Upper lobe of left lung (tissue), 4 donors: ENCODE results near the gene AGR2.

Experiments used
- EP300 ChIP-seq, 4 donors: sonication (generic); formaldehyde crosslinking; IDR thresholded peaks; one replicate each; pipeline ENCODE4 v1.5.1; 2017; ENCODE audit warnings: antibody characterized with exemption in 4 of 4, control low read depth in 2 of 4
- POLR2A ChIP-seq, 4 donors: fragments of 450-650 bp; IDR thresholded peaks; one replicate each; pipeline ENCODE4 v1.5.1; 2016 to 2017; ENCODE audit warnings: antibody characterized with exemption in 4 of 4, mild to moderate bottlenecking in 2 of 4
- POLR2AphosphoS5 ChIP-seq, 2 donors: sonication (generic); formaldehyde crosslinking; IDR thresholded peaks; one replicate each; pipeline ENCODE4 v1.5.1; 2017; ENCODE audit warnings: antibody characterized with exemption in 2 of 2
- TF ChIP-seq, protein P1 (sequence below), 6 experiments: fragments of 450-650 bp in 4 of 6; fragments of 200-600 bp in 2 of 6; sonication (generic) in 2 of 6; IDR thresholded peaks; one replicate each; pipeline ENCODE4 v1.5.1; 2016 to 2019; ENCODE audit warnings: antibody characterized with exemption in 6 of 6

DNA sequence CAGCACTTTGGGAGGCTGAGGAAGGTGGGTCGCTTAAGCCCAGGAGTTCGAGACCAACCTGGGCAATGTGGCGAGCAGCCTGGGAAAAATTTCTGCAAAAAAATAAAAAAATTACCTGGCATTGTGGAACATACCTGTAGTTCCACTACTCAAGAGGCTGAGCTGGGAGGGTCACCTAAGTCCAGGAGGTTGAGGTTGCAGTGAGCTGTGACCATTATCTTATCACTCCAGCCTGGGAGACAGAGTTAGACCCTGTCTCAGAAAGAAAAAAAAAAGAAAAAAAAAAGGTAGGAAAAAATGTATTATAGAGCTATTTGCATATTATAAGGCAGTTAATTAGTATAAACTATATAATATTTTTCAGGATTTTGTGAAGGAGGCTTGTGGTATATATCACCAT lies 62.3 kb downstream of the AGR2 start:
- TF ChIP-seq, protein P1, sequence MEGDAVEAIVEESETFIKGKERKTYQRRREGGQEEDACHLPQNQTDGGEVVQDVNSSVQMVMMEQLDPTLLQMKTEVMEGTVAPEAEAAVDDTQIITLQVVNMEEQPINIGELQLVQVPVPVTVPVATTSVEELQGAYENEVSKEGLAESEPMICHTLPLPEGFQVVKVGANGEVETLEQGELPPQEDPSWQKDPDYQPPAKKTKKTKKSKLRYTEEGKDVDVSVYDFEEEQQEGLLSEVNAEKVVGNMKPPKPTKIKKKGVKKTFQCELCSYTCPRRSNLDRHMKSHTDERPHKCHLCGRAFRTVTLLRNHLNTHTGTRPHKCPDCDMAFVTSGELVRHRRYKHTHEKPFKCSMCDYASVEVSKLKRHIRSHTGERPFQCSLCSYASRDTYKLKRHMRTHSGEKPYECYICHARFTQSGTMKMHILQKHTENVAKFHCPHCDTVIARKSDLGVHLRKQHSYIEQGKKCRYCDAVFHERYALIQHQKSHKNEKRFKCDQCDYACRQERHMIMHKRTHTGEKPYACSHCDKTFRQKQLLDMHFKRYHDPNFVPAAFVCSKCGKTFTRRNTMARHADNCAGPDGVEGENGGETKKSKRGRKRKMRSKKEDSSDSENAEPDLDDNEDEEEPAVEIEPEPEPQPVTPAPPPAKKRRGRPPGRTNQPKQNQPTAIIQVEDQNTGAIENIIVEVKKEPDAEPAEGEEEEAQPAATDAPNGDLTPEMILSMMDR (IDR thresholded peaks at IDR 0.05) = no peak
- TF ChIP-seq POLR2AphosphoS5 (IDR thresholded peaks at IDR 0.05) = no peak
- TF ChIP-seq EP300 (IDR thresholded peaks at IDR 0.05) = no peak
- TF ChIP-seq POLR2A (IDR thresholded peaks at IDR 0.05) = no peak
